ENCODE data around the gene GPR87.

GPR87 gene

GRCh38 chr3:151281671-151282324 is 34.8 kb downstream of the GPR87 start:
- peak; percentile 50 for DNase-seq (ENCODE audit: low read depth)
- no peak for TF ChIP-seq CTCF (conservative IDR thresholded peaks at IDR 0.05; ENCODE audit: low read depth, low read length)
- no peak overlapping the region for H3K4me3 ChIP-seq (ENCODE audit: low read depth, low read length)

GRCh38 chr3:151278230-151278629 is 38.4 kb downstream of the GPR87 start, which contains the start of gene P2RY14:
P2RY14 (minus strand) TSS chr3:151278542; CDS start chr3:151214316, 64,226 bp downstream.
- TF ChIP-seq CTCF (conservative IDR thresholded peaks at IDR 0.05; ENCODE audit: low read depth, low read length) = no peak
- no peak within 1 kb of the TSS for H3K4me3 ChIP-seq (ENCODE audit: low read depth, low read length)
- DNase-seq (ENCODE audit: low read depth) = no peak

GRCh38 chr3:151276687-151277042 is 40.0 kb downstream of the GPR87 start:
- H3K4me3 ChIP-seq (ENCODE audit: low read depth, low read length) = no peak overlapping the region
- DNase-seq (ENCODE audit: low read depth) = no peak
- no peak for TF ChIP-seq CTCF (conservative IDR thresholded peaks at IDR 0.05; ENCODE audit: low read depth, low read length)

- DNase-seq (ENCODE audit: low read depth) = no peak
- H3K4me3 ChIP-seq (ENCODE audit: low read depth, low read length) = no peak overlapping the region
- no peak for TF ChIP-seq CTCF (conservative IDR thresholded peaks at IDR 0.05; ENCODE audit: low read depth, low read length)
Measured at GRCh38 chr3:151276038-151276686, 40.5 kb downstream of the GPR87 start.

- no peak for DNase-seq (ENCODE audit: low read depth)
Measured at GRCh38 chr3:151275091-151275490, 41.5 kb downstream of the GPR87 start.

GRCh38 chr3:151269631-151270030 is 47.0 kb downstream of the GPR87 start:
- no peak overlapping the region for H3K4me3 ChIP-seq (ENCODE audit: low read depth, low read length)
- TF ChIP-seq CTCF (conservative IDR thresholded peaks at IDR 0.05; ENCODE audit: low read depth, low read length) = no peak
- no peak for DNase-seq (ENCODE audit: low read depth)

More at GRCh38 chr3:151275091-151275490, 41.5 kb downstream of the GPR87 start:
- no peak for TF ChIP-seq CTCF (conservative IDR thresholded peaks at IDR 0.05; ENCODE audit: low read depth, low read length)
- H3K4me3 ChIP-seq (ENCODE audit: low read depth, low read length) = no peak overlapping the region
